Progenitor cell of endocrine pancreas (in vitro differentiated cells): ENCODE results near the gene PACS2. TPM values are rescaled to one million over a fixed set of nuclear protein-coding genes. Genes with fewer than 3 reads are reported as not detected.

Experiments
- DNase-seq: peaks from one replicate; pipeline ENCODE4 v3.0.0; 2021; ENCODE audit warnings: low spot score; ENCODE audit not compliant: unreplicated experiment
- H3K27ac Mint-ChIP-seq: 2 replicates; pipeline ENCODE4 v1.8.0; 2021; ENCODE audit warnings: mild to moderate bottlenecking, moderate library complexity, mixed read lengths
- H3K27me3 Mint-ChIP-seq: 2 replicates; pipeline ENCODE4 v1.8.0; 2021; ENCODE audit warnings: mixed read lengths
- H3K36me3 Mint-ChIP-seq: 2 replicates; pipeline ENCODE4 v1.8.0; 2022; ENCODE audit warnings: mixed read lengths; ENCODE audit not compliant: insufficient read depth
- H3K4me1 Mint-ChIP-seq: 2 replicates; pipeline ENCODE4 v1.8.0; 2021; ENCODE audit warnings: low read depth, mixed read lengths
- H3K4me3 Mint-ChIP-seq: 2 replicates; pipeline ENCODE4 v1.8.0; 2021; ENCODE audit warnings: low read depth, mild to moderate bottlenecking, moderate library complexity, mixed read lengths
- H3K9me3 Mint-ChIP-seq: 2 replicates; pipeline ENCODE4 v1.8.0; 2021; ENCODE audit warnings: low read depth, mixed read lengths
- total RNA-seq: library from RNA; stranded (reverse); gene quantifications from 2 replicates; pipeline ENCODE4 v1.2.1, GENCODE V29; 2021
- TF ChIP-seq, protein P1 (sequence below): fragments of 200-600 bp; sonication (generic); IDR thresholded peaks from one replicate; pipeline ENCODE4 v1.5.0; 2021; ENCODE audit warnings: antibody characterized with exemption, mild to moderate bottlenecking; ENCODE audit not compliant: unreplicated experiment

Gene PACS2
- total RNA-seq, 1 donor from 2014 or later, result 193 TPM

DNA sequence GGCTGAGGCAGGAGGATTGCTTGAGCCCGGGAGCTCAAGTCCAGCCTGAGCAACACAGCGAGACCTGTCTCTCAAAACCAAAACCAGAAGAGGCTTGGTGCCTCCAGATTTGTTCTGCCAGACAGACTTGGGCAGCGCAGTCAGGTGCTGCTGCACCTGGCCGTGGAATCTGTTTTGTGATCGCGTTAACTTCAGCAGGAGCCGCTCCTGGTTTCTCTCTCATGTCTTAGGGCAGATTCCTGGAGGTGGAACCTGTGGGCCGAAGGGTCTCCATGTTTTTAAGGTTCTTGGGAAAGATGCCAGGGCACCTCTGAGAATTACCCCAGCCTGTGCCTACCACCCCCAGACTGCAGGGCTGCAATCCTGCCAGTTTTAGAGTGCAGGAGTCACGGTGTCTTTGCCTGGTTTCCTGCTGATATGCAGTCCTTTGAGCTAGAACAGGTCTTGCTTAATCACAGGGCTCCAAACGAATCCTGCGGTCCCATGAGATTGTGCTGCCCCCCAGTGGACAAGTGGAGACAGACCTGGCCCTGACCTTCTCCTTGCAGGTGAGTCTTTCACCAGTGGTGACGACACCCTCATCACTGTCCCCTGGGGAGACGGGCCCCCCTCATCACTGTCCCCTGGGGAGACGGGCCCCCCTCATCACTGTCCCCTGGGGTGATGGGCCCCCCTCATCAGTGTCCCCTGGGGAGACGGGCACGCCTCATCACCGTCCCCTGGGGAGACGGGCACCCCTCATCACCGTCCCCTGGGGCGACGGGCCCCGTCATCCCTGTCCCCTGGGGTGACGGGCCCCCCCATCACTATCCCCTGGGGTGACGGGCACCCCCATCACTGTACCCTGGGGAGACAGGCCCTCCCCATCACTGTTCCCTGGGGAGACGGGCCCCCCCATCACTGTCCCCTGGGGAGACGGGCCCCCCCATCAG is 37.6 kb downstream of the PACS2 start:
- Mint-ChIP-seq H3K27me3 (no peaks in the 10 kb centered on the region), H3K9me3 (no peaks in the 10 kb centered on the region), H3K4me1 (peaks cover 2% of the 10 kb centered on the region), H3K4me3 (no peak overlapping the region), H3K36me3 (peaks cover 1% of the 10 kb centered on the region), H3K27ac (peak overlapping the region; percentile 80)
- TF ChIP-seq, protein P1, sequence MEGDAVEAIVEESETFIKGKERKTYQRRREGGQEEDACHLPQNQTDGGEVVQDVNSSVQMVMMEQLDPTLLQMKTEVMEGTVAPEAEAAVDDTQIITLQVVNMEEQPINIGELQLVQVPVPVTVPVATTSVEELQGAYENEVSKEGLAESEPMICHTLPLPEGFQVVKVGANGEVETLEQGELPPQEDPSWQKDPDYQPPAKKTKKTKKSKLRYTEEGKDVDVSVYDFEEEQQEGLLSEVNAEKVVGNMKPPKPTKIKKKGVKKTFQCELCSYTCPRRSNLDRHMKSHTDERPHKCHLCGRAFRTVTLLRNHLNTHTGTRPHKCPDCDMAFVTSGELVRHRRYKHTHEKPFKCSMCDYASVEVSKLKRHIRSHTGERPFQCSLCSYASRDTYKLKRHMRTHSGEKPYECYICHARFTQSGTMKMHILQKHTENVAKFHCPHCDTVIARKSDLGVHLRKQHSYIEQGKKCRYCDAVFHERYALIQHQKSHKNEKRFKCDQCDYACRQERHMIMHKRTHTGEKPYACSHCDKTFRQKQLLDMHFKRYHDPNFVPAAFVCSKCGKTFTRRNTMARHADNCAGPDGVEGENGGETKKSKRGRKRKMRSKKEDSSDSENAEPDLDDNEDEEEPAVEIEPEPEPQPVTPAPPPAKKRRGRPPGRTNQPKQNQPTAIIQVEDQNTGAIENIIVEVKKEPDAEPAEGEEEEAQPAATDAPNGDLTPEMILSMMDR, result peak; percentile 92
- peak; percentile 75 for DNase-seq

DNA sequence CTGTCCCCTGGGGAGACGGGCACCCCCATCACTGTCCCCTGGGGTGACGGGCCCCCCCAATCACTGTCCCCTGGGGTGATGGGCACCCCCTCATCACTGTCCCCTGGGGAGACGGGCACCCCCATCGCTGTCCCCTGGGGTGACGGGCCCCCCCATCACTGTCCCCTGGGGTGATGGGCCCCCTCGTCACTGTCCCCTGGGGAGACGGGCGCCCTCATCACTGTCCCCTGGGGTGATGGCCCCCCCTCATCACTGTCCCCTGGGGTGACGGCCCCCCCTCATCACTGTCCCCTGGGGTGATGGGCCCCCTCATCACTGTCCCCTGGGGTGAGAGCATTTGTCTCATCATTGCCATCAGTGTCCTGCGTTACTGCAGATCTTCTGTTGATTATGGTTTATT is 38.6 kb downstream of the PACS2 start:
- TF ChIP-seq, protein P1, result no peak
- Mint-ChIP-seq H3K27me3 (no peaks in the 10 kb centered on the region), H3K4me3 (no peak overlapping the region), H3K36me3 (peaks cover 1% of the 10 kb centered on the region), H3K9me3 (no peaks in the 10 kb centered on the region), H3K4me1 (peaks cover 2% of the 10 kb centered on the region), H3K27ac (no peak overlapping the region)
- DNase-seq, result no peak

DNA sequence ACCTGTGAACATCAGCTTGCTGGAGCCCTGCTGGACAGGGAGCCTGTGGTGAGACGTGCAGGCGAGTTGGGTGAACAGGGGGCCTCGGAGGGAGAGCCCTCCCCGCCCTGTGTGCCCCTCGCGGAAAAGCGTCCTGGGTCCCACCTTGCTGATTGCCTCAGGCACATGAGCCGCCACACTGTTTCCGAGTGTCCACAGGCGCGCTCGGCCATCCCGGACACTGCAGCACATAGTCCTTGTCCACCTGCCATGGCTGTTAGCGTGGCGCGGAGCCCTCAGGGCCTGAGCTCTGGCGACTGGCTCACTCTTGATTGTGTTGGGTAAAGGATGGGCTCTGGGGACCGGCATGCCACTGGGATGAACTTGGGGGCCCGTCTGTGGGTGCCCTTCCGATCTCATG is 40.0 kb downstream of the PACS2 start:
- peaks cover 1% of the 10 kb centered on the region for H3K36me3 Mint-ChIP-seq
- H3K27ac Mint-ChIP-seq, result no peak overlapping the region
- H3K27me3 Mint-ChIP-seq, result no peaks in the 10 kb centered on the region
- no peak for DNase-seq
- H3K4me3 Mint-ChIP-seq, result no peak overlapping the region
- TF ChIP-seq, protein P1, result no peak
- no peaks in the 10 kb centered on the region for H3K9me3 Mint-ChIP-seq
- H3K4me1 Mint-ChIP-seq, result peaks cover 2% of the 10 kb centered on the region

DNA sequence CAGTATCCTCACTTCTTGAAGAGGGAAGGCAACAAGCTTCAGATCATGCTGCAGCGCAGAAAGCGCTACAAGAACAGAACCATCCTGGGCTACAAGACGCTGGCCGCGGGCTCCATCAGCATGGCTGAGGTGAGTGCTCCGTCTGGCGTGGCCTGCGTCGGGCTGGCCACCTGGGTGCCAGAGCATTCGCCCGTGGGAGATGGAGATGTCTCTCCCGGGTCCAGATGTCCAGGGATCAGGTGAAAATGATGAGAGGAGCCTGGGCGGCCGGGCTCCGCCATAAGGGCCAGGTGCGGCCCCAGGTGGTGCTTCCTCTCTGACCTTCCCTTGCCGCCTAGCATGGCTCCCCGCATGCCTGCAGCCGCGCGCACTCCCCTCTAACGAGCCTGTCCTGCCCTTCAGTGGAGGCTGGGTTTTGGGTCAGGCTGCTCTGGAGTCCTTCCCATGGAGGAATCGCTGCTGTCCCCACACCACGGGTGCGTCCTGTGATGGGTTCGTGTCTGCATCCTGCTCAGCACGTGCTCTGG is 40.6 kb downstream of the PACS2 start:
- Mint-ChIP-seq H3K27me3 (no peaks in the 10 kb centered on the region), H3K9me3 (no peaks in the 10 kb centered on the region), H3K27ac (no peak overlapping the region), H3K36me3 (peaks cover 1% of the 10 kb centered on the region), H3K4me3 (no peak overlapping the region), H3K4me1 (peaks cover 2% of the 10 kb centered on the region)
- TF ChIP-seq, protein P1, result no peak
- DNase-seq, result no peak

DNA sequence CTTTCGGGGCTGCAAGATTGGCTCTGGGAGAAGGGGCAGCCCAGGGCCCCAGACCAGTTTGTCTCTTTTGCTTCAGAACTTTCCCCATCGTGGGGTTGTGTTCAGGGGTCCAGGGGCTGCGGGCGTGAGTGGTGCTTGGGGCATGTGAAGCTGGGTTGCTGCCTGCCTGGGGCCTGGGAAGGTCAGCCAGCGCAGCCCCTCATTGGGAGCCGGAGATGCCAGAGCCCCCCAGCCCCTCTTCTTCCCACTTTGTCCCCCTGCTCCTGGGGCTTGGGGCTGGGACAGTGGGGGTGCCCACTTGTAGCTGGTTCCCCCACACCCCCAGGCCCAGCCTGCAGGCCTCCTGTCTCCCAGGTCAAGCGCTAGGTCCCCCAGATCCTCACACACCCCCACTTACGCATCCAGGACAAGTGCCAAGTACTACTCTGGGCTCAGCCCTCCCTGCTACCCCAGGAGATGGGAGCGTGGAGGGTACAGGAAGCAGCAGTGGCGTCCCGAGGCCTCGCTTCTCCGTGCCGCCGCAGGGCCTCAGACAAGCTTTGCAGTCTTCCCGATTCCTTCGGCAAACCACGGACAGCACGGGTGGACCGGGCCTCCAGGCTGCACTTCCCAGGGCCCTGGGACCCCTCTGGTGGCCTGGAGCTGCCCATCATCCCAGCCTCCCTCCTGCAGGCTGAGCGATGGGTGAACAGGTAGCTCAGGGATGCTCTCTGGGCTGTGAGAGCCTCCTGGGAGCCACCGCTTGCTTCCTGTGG is 41.5 kb downstream of the PACS2 start:
- peaks cover 2% of the 10 kb centered on the region for H3K4me1 Mint-ChIP-seq
- TF ChIP-seq, protein P1, result no peak
- no peaks in the 10 kb centered on the region for H3K27me3 Mint-ChIP-seq
- no peak overlapping the region for H3K27ac Mint-ChIP-seq
- H3K4me3 Mint-ChIP-seq, result no peak overlapping the region
- no peaks in the 10 kb centered on the region for H3K9me3 Mint-ChIP-seq
- DNase-seq, result no peak
- peaks cover 7% of the 10 kb centered on the region for H3K36me3 Mint-ChIP-seq
